ENCODE data around the gene HSFX3.
A peak's percentile ranks its signal among the peaks of the same experiment; 100 is the strongest.
"Not testable (repeated sequence)": the region's sequence is repeated elsewhere in the genome, so short reads cannot be mapped to it uniquely, and the experiment has no call there.

Gene HSFX3

DNA sequence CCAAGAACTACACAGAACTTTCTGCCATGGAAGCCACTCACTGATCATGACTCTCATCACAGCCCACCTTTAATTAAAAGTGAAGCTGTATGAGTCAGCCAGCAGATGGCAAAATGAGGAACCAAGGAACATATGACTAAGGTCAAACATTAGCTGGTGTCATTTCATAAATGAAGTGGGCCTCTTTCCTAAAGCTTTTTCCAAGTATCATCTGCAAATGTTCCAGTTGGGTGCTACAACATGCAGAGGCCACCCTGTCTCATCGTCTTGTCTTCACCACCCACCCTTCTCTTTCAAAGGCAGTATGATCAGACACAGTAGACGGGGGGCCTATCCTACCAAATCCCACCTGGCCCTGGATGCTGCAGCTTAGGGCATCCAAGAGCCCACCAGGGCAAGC, 18.1 kb downstream of the HSFX3 start:
- ATAC-seq, result peak; percentile 59
- Mint-ChIP-seq H3K27ac (no peak overlapping the region), H3K4me1 (peaks cover 20% of the 10 kb centered on the region), H3K4me3 (no peak overlapping the region), H3K27me3 (no peaks in the 10 kb centered on the region), H3K9me3 (no peaks in the 10 kb centered on the region)
- DNase-seq, result no peak

DNA sequence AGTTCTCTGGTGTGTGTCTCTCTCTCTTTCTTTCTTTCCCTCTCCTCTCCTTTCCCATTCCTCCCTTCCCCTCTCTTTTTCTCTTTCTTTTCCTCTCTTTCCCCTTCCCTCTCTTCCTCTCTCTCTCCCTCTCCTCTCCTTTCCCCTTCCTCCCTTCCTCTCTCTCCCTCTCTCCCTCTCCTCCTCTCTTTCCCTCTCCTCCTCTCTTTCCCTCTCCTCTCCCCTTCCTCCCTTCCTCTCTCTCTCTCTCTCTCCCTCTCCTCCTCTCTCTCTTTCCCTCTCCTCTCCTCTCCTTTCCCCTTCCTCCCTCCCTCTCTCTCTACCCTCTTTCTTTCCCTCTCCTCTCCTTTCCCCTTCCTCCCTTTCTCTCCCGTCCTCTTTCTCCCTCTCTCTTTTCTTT, 21.3 kb downstream of the HSFX3 start:
- DNase-seq, result no peak
- ATAC-seq, result no peak
- no peak overlapping the region for H3K27ac Mint-ChIP-seq
- no peaks in the 10 kb centered on the region for H3K9me3 Mint-ChIP-seq
- H3K4me3 Mint-ChIP-seq, result no peak overlapping the region
- H3K4me1 Mint-ChIP-seq, result peaks cover 33% of the 10 kb centered on the region
- no peaks in the 10 kb centered on the region for H3K27me3 Mint-ChIP-seq

DNA sequence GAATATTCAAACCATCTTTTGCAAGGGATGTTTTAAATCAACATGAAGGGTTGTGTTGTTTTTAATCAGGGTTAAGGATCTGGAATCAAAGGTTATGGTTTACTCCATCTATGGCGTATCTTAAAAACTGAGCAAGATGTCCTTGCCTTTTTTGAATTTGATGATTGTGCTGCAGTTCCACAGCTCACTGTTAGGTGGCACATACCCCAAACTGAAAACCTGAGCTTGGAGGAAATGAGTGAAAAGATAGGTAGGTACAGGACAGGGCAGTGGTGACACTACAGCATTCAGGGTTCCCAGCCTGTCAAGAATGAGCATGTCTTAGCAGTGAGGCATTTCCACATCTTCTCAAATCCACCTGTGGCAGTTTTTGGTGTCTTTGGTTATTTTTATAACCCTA, 22.0 kb downstream of the HSFX3 start:
- Mint-ChIP-seq H3K4me1 (peaks cover 34% of the 10 kb centered on the region), H3K27me3 (no peaks in the 10 kb centered on the region), H3K9me3 (no peaks in the 10 kb centered on the region), H3K4me3 (no peak overlapping the region), H3K27ac (no peak overlapping the region)
- DNase-seq (peak in 1 of 2 donors; percentile 38), ATAC-seq (peak; percentile 40)

DNA sequence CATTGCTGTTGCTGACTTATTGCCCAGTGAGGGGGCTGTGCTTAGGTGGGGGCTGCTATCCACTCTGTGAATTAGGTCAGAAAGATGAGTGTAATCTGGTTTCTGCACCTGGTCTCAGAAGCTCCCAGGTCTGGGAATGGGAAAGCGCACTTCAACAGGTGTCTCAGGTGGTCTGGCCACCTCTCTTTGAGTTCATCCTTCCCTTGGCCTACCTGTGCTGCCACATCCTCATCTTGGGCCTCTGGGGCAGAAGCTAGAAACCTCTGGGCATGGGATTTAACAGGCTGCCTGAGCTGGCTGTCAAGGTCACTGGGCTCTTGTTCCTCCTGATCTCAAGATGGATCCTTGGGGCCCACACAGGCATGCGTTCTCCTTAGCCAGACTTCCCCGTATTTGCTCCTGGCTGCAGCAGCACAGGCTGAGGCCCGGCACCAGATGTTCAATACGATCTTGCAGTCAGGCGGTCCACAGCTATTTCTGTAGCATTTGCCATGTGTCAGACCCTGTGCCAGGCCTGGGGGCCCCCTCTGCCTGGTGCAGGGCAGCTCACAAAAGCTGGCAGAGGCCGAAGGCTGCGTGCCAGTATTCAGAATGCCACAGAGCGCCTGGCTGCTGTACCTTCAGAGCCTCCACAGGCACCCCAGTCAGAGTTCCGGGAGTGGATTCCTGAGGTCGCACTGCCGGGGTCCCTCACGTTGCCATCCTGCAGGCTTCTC, 23.2 kb downstream of the HSFX3 start:
- H3K27me3 Mint-ChIP-seq, H3K9me3 Mint-ChIP-seq, ATAC-seq, DNase-seq: not testable (repeated sequence)
- H3K4me3 Mint-ChIP-seq, result peak overlapping the region in 1 of 2 donors; percentile 72
- peak overlapping the region in 1 of 2 donors; percentile 40 for H3K27ac Mint-ChIP-seq
- H3K4me1 Mint-ChIP-seq, result peaks cover 33% of the 10 kb centered on the region

DNA sequence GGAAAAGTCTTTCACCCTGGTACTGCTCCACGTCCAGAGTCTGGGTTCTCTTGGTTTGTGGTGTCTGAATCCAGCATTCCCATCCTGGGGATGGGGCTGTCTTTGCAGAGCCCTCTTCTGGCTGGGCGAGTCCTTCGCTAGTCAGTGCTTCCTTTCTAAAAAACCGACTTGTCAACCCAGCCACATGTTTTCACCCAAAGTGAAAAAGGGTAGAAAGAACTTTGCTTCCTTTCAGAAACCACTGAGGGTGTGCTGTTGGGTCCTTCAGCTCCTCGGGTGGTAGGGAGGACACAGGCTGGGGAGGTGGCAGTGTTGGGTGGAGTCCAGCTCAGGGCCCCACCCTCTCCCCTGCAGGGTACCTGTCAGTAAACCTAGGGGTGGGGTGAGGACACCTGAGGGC, 23.8 kb downstream of the HSFX3 start:
- peak; percentile 70 for ATAC-seq
- Mint-ChIP-seq H3K27ac (peak overlapping the region; percentile 87 to 92), H3K4me3 (peak overlapping the region; percentile 35 to 72), H3K4me1 (peaks cover 33% of the 10 kb centered on the region)
- not testable (repeated sequence) for H3K9me3 Mint-ChIP-seq, H3K27me3 Mint-ChIP-seq
- DNase-seq, result peak in 1 of 2 donors; percentile 30

DNA sequence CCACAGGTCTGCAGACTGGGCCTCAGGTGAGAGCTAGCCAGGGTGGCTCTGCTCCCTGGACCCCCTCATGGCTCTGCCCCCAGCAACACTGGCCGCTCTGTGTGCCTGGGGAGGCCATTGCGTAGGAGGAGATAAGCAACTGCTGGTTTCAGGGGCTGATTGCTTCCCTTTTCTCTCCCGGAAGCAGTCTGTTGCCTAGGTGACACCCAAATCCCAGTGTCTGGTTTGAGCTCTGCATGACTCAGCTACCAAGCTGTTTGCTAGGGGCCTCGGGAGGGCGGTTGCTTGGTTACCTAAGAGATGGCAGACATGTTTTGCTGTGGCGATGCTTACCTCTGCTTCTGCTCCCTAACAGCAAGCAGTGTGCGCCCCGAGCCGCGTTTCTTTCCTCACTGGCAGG, 24.3 kb downstream of the HSFX3 start:
- not testable (repeated sequence) for H3K27me3 Mint-ChIP-seq, H3K9me3 Mint-ChIP-seq, H3K27ac Mint-ChIP-seq
- ATAC-seq, result peak; percentile 94
- DNase-seq, result peak; percentile 43 to 79
- Mint-ChIP-seq H3K4me3 (peak overlapping the region; percentile 35 to 72), H3K4me1 (peaks cover 38% of the 10 kb centered on the region)

DNA sequence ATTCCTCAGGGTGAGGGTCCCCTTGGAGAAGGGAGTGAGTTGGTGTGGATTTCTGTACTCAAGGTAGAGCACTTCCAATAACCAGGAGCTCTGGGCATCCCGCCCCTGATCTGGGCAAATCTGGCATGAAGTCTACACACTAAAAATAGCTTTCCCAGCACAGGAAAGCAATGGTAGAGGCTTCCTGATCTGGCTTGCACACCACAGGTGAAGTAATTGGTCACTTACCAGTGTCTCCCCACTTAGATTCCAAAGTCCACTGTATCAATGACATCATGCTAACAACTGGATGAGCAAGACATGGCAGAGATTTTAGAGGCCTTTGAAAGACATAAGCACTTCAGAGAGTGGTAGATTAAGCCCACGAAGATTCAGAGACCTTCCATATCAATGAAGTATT, 26.8 kb downstream of the HSFX3 start:
- Mint-ChIP-seq H3K9me3 (no peaks in the 10 kb centered on the region), H3K27ac (no peak overlapping the region), H3K27me3 (peaks cover 27% of the 10 kb centered on the region), H3K4me3 (no peak overlapping the region), H3K4me1 (peaks cover 42% of the 10 kb centered on the region)
- DNase-seq (no peak), ATAC-seq (no peak)

DNA sequence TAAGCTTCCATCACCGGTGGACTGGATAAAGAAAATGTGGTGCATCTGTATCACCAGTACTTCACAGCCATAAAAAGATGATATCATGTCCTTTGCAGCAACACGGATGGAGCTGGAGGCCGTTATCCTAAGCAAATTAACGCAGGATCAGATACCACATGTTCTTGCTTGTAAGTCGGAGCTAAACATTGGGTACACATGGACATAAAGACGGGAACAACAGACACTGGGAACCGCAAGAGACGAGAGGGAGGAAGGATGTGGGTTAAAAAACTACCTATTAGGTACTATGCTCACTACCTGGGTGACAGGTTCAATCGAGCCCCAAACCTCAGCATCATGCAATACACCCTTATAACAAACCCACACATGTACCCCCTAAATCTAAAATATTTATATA, 28.3 kb downstream of the HSFX3 start:
- Mint-ChIP-seq H3K4me1 (peaks cover 49% of the 10 kb centered on the region), H3K4me3 (peak overlapping the region; percentile 29 to 59), H3K27ac (no peak overlapping the region), H3K27me3 (peaks cover 33% of the 10 kb centered on the region), H3K9me3 (no peaks in the 10 kb centered on the region)
- DNase-seq, result no peak
- ATAC-seq, result no peak

DNA sequence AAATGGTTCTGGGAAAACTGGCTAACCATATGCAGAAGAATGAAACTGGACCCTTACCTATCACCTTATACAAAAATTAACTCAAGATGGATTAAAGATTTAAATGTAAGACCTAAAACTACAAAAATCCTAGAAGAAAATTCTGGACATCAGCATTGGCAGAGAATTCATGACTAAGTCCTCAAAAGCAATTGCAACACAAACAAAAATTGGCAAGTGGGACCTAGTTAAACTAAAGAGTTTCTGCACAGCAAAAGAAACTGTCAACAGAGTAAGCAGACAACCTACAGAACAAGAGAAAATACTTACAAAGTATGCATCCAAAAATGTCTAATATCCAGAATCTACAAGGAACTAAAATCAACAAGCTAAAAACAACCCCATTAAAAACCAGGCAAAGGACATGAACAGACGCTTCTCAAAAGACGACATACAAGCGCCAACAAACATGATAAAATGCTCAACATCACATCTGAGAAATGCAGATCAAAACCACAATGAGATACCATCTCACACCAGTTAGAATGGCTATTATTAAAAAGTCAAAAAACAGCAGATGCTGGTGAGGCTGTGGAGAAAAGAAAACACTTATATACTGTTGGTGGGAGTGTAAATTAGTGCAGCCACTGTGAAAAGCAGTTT, 29.0 kb downstream of the HSFX3 start:
- not testable (repeated sequence) for H3K9me3 Mint-ChIP-seq, ATAC-seq, DNase-seq, H3K27ac Mint-ChIP-seq
- H3K4me1 Mint-ChIP-seq, result peaks cover 49% of the 10 kb centered on the region
- peaks cover 33% of the 10 kb centered on the region for H3K27me3 Mint-ChIP-seq
- H3K4me3 Mint-ChIP-seq, result peak overlapping the region in 1 of 2 donors; percentile 29

DNA sequence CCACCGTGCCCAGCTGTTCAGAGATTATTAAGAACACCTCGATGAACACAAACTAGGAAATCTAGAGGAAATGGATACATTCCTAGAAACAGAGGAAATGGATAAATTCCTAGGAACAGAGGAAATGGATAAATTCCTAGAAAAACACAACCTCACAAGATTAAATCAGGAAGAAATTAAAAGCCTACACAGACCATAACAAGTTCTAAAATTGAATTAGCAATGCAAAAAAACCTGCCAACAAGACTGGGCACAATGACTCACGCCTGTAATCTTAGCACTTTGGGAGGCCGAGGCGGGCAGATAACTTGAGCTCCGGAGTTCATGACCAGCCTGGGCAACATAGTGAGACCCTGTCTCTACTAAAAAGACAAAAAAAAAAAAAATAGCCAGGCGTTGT, 31.5 kb downstream of the HSFX3 start:
- no peak overlapping the region for H3K27ac Mint-ChIP-seq
- ATAC-seq (no peak), DNase-seq (no peak)
- no peak overlapping the region for H3K4me3 Mint-ChIP-seq
- H3K9me3 Mint-ChIP-seq, result no peaks in the 10 kb centered on the region
- peaks cover 33% of the 10 kb centered on the region for H3K27me3 Mint-ChIP-seq
- H3K4me1 Mint-ChIP-seq, result peaks cover 58% of the 10 kb centered on the region

DNA sequence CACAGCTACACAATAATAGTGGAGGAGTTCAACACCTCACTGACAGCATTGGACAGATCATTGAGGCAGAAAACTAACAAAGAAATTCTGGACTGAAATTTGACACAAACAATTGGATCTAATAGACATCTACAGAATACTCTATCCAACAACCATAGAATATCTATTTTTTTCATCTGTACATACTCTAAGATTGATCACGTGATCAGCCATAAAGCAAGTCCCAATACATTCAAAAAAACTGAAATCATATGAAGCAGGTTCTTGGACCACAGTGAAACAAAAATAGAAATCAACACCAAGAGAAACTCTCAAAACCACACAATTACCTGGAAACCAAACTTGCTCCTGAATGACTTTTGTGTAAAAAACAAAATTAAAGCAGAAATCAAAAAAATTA, 32.4 kb downstream of the HSFX3 start:
- Mint-ChIP-seq H3K27ac (no peak overlapping the region), H3K27me3 (peaks cover 33% of the 10 kb centered on the region), H3K9me3 (no peaks in the 10 kb centered on the region), H3K4me3 (no peak overlapping the region), H3K4me1 (peaks cover 61% of the 10 kb centered on the region)
- no peak for DNase-seq
- ATAC-seq, result no peak

DNA sequence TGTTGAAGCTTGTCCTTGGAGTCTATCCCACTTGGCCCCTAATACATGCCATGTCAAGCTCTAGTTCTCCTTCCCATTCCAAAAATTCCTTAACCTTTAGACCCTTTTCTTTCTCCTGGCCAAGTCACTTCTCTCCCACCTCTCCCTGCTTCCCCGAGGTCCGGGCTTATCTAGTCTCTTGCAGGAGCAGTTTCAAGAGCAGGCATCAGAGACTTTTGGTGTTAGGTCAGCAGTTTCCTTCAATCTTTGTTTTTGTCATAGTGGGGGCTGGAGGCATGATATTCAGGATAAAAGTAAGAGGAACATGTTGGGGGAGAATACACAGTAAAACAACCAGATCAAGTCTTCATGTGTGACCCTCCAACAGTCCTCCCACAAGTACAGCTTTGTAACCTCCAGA, 33.1 kb downstream of the HSFX3 start:
- Mint-ChIP-seq H3K9me3 (no peaks in the 10 kb centered on the region), H3K4me1 (peaks cover 56% of the 10 kb centered on the region), H3K4me3 (no peak overlapping the region), H3K27me3 (peaks cover 33% of the 10 kb centered on the region), H3K27ac (peak overlapping the region in 1 of 2 donors; percentile 27)
- ATAC-seq (no peak), DNase-seq (no peak)

DNA sequence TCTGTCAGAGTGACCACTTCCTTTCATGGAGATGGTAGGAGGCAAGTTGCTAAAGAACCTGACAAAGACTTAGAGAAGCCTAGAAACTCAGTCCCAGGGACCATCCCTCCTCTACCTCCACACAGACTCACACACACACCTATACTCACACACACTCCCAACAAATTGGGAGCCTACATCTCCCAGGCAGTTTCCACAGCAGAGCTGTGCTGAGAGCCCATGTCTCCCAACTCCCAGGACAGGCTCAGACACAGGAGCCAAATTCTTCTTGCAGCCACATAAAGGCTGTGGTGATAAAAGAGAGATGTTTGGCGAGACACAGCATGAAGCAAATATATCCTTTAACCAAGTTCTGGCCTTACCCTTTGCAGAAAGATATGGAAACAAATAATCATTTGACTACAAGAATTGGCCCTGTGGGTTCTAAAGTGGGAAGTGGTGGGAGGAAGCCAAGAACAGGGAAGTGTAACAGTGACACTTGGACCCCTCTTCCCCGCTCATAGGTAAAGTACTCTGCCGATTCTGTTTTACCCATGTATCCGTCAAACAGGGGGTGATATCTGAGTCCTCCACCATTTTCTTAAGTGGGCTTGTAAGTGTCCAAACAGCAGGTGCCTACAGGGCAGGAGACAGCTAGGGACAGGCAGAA, 33.6 kb downstream of the HSFX3 start:
- Mint-ChIP-seq H3K27me3 (peaks cover 32% of the 10 kb centered on the region), H3K27ac (no peak overlapping the region), H3K4me1 (peaks cover 51% of the 10 kb centered on the region), H3K9me3 (no peaks in the 10 kb centered on the region), H3K4me3 (peak overlapping the region in 1 of 2 donors; percentile 4)
- ATAC-seq (no peak), DNase-seq (no peak)

DNA sequence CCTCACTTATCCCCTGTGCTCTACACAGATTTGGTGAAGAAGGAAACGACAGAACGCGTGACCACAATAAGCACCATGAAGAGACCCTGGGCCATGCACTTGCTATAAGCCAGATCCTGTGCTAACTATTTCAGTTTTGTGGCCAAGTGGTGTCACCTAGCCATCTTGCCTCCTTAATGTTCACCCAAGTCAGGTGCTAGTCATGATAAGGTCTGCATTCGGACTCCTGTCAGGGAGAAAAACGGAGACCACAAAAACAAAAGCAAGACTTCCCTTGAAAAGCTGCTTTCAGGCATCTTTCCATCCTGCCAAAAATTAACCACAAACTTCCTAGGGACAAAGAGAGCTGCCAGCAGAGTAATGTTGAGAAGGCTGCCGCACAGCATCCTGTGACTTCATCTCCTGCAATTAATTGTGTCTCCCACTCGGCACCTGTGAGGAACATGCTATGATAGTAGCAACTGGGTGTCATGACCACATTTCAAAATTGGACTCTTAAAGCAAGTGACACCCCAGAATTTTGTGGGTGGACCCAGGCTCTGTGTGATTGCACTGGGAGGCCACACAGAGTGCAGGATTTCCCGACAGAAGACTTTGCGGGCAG, 35.8 kb downstream of the HSFX3 start:
- Mint-ChIP-seq H3K4me3 (no peak overlapping the region), H3K4me1 (peaks cover 47% of the 10 kb centered on the region), H3K27ac (no peak overlapping the region), H3K9me3 (no peaks in the 10 kb centered on the region), H3K27me3 (peaks cover 10% of the 10 kb centered on the region)
- ATAC-seq (peak; percentile 44), DNase-seq (no peak)

DNA sequence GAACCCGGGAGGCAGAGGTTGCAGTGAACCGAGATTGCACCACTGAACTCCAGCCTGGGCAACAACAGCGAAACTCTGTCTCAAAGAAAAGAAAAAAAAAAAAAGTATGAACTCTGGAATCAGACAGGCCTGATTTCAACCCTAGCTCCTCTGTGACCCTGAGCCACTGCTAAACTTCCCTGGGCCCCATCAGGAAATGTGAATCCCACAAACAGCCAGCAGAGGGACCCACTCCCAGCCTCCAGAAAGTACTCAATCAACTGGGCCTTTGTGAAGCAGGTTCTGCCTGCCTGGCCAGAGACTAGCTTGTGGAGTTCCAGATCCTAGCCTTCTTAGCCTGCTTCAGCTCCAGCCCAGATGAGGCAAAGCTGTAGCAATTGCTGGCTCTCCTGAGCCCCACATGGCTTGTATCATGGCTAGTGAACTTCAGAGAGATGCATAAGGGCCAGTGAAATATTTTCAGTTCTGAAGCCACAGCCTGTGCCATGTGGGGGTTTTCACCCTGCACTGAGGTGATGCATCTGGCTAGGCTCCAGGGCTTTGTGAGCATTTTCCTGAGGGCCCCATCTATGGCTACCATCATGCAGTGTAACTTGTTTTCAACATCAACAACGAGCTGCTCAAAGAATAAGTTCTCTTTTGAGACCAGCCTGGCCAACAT, 37.4 kb downstream of the HSFX3 start:
- Mint-ChIP-seq H3K4me1 (peaks cover 46% of the 10 kb centered on the region), H3K9me3 (no peaks in the 10 kb centered on the region), H3K27ac (peak overlapping the region; percentile 12 to 40), H3K27me3 (peaks cover 6% of the 10 kb centered on the region), H3K4me3 (peak overlapping the region in 1 of 2 donors; percentile 32)
- ATAC-seq, result peak; percentile 81
- peak; percentile 45 to 57 for DNase-seq
